Neural cell (in vitro differentiated cells): ENCODE results near the gene NUP107. TPM values are rescaled to one million over a fixed set of nuclear protein-coding genes. Genes with fewer than 3 reads are reported as not detected.

ENCODE experiments used
- H2AFZ ChIP-seq: fragments of 200-600, 300-800 bp; sonication (generic), shearing (Covaris generic); 2 replicates; pipeline ENCODE4 v1.6.0; 2014; ENCODE audit warnings: low read depth, mild to moderate bottlenecking, antibody characterized with exemption, low read length, moderate library complexity
- H3F3A ChIP-seq: fragments of 200-600 bp; shearing (Covaris generic); 2 replicates; pipeline ENCODE4 v1.6.1; 2016; ENCODE audit warnings: mild to moderate bottlenecking, moderate library complexity, mixed read lengths, antibody characterized with exemption, low read length; ENCODE audit not compliant: insufficient read depth, poor library complexity, severe bottlenecking
- H3K27ac ChIP-seq: fragments of 200-600, 300-800 bp; sonication (generic), shearing (Covaris generic); 2 replicates; pipeline ENCODE4 v1.5.1; 2014; ENCODE audit warnings: mild to moderate bottlenecking, low read length, moderate library complexity
- H3K27me3 ChIP-seq: fragments of 300-800, 200-600 bp; sonication (generic), shearing (Covaris generic); 2 replicates; pipeline ENCODE4 v1.6.0; 2014; ENCODE audit warnings: mild to moderate bottlenecking, low read depth, low read length, moderate library complexity; ENCODE audit not compliant: insufficient read depth
- H3K36me3 ChIP-seq: fragments of 300-800, 200-600 bp; sonication (generic), shearing (Covaris generic); 2 replicates; pipeline ENCODE4 v1.5.1; 2014; ENCODE audit warnings: mild to moderate bottlenecking, antibody characterized with exemption, low read length, moderate library complexity; ENCODE audit not compliant: insufficient read depth
- H3K4me2 ChIP-seq: fragments of 300-800, 200-600 bp; sonication (generic), shearing (Covaris generic); 2 replicates; pipeline ENCODE4 v1.6.0; 2014; ENCODE audit warnings: mild to moderate bottlenecking, low read length
- H3K4me3 ChIP-seq: fragments of 300-800, 200-600 bp; sonication (generic), shearing (Covaris generic); 2 replicates; pipeline ENCODE4 v1.5.1; 2014; ENCODE audit warnings: mild to moderate bottlenecking, low read length, moderate library complexity
- H3K79me2 ChIP-seq: fragments of 200-600 bp; shearing (Covaris generic); replicated peaks from 2 replicates; pipeline ENCODE4 v1.6.0; 2014; ENCODE audit warnings: mild to moderate bottlenecking, low read length, moderate library complexity; ENCODE audit not compliant: insufficient read depth
- H3K9ac ChIP-seq: fragments of 300-800, 200-600 bp; sonication (generic), shearing (Covaris generic); 2 replicates; pipeline ENCODE4 v1.6.1; 2016; ENCODE audit warnings: mild to moderate bottlenecking, low read length, mixed read lengths
- H3K9me2 ChIP-seq: fragments of 200-600 bp; shearing (Covaris generic); 2 replicates; pipeline ENCODE4 v1.6.1; 2016; ENCODE audit warnings: mild to moderate bottlenecking, low read length, mixed read lengths; ENCODE audit not compliant: insufficient read depth
- H3K9me3 ChIP-seq: fragments of 200-600, 300-800 bp; sonication (generic), shearing (Covaris generic); 2 replicates; pipeline ENCODE4 v1.6.1; 2016; ENCODE audit warnings: mild to moderate bottlenecking, mixed run types, low read length, moderate library complexity, mixed read lengths
- H4K20me1 ChIP-seq: fragments of 200-600 bp; shearing (Covaris generic); 2 replicates; pipeline ENCODE4 v1.6.1; 2016; ENCODE audit warnings: mild to moderate bottlenecking, mixed run types; ENCODE audit not compliant: insufficient read depth
- EP300 ChIP-seq: fragments of 450-650 bp; conservative IDR thresholded peaks from 2 replicates; pipeline ENCODE4 v1.6.1; 2014; ENCODE audit warnings: antibody characterized with exemption, mild to moderate bottlenecking, moderate library complexity; ENCODE audit not compliant: poor library complexity, severe bottlenecking
- EZH2 ChIP-seq: fragments of 200-600, 300-800 bp; shearing (Covaris generic), sonication (generic); IDR thresholded peaks from 2 replicates; pipeline ENCODE4 v1.6.1; 2014; ENCODE audit warnings: antibody characterized with exemption, low read length, borderline replicate concordance, mild to moderate bottlenecking; ENCODE audit not compliant: insufficient read depth, poor library complexity, severe bottlenecking
- MXI1 ChIP-seq: fragments of 450-650 bp; conservative IDR thresholded peaks from 2 replicates; pipeline ENCODE4 v1.6.1; 2014; ENCODE audit warnings: antibody characterized with exemption, mild to moderate bottlenecking; ENCODE audit not compliant: poor library complexity, severe bottlenecking
- POLR2AphosphoS5 ChIP-seq: IDR thresholded peaks from 2 replicates; pipeline ENCODE4 v1.6.1; 2012
- RAD21 ChIP-seq: fragments of 450-650 bp; conservative IDR thresholded peaks from 2 replicates; pipeline ENCODE4 v1.6.1; 2014; ENCODE audit warnings: antibody characterized with exemption, mild to moderate bottlenecking, moderate library complexity
- SMC3 ChIP-seq: fragments of 450-650 bp; conservative IDR thresholded peaks from 2 replicates; pipeline ENCODE4 v1.6.1; 2014; ENCODE audit warnings: antibody characterized with exemption, mild to moderate bottlenecking, moderate library complexity; ENCODE audit not compliant: poor library complexity
- TAF1 ChIP-seq: IDR thresholded peaks from 2 replicates; pipeline ENCODE4 v1.6.1; 2012; ENCODE audit warnings: low read depth
- polyA plus RNA-seq: library from polyadenylated mRNA; depleted of rRNA; stranded (reverse); fragments of >200 nt; gene quantifications from 2 replicates; pipeline ENCODE4 v1.2.3, GENCODE V29; 2014
- TF ChIP-seq, protein P1 (sequence below): IDR thresholded peaks from 2 replicates; pipeline ENCODE4 v1.6.1; 2012; ENCODE audit warnings: borderline replicate concordance
- TF ChIP-seq, protein P2 (sequence below): fragments of 450-650 bp; IDR thresholded peaks from 2 replicates; pipeline ENCODE4 v1.5.1; 2014; ENCODE audit warnings: antibody characterized with exemption, mild to moderate bottlenecking, moderate library complexity; ENCODE audit not compliant: poor library complexity, severe bottlenecking

NUP107 gene
- polyA plus RNA-seq, 1 donor from 2014 or later: 64.1 TPM

DNA sequence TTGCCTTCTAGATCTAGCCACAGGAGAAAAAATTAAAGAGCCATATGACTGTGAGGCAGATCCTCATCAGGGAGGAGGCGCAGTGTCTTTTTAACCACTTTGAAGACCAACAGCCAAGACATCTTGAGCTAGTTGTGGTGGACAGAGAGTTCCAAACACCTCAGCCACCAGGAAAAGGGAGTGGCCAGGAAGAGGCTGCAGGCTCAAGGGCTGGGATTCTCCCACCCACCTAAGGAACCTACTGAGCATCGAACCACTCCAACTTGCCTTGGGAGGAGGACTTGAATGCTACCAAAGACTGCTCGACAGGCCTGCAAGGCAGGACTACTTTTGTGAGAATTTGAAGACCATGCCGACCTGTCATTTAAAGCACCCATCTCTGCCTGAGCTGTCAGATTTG is 106.7 kb downstream of the NUP107 start:
- Histone ChIP-seq H4K20me1 (no peaks in the 10 kb centered on the region), H2AFZ (no peak overlapping the region), H3K9ac (no peak overlapping the region), H3K27me3 (no peaks in the 10 kb centered on the region), H3K4me2 (no peak overlapping the region), H3K9me2 (no peaks in the 10 kb centered on the region), H3K4me3 (no peak overlapping the region), H3F3A (no peaks in the 10 kb centered on the region), H3K27ac (no peak overlapping the region), H3K79me2 (no peaks in the 10 kb centered on the region), H3K36me3 (no peaks in the 10 kb centered on the region), H3K9me3 (no peaks in the 10 kb centered on the region)
- TF ChIP-seq, protein P1, sequence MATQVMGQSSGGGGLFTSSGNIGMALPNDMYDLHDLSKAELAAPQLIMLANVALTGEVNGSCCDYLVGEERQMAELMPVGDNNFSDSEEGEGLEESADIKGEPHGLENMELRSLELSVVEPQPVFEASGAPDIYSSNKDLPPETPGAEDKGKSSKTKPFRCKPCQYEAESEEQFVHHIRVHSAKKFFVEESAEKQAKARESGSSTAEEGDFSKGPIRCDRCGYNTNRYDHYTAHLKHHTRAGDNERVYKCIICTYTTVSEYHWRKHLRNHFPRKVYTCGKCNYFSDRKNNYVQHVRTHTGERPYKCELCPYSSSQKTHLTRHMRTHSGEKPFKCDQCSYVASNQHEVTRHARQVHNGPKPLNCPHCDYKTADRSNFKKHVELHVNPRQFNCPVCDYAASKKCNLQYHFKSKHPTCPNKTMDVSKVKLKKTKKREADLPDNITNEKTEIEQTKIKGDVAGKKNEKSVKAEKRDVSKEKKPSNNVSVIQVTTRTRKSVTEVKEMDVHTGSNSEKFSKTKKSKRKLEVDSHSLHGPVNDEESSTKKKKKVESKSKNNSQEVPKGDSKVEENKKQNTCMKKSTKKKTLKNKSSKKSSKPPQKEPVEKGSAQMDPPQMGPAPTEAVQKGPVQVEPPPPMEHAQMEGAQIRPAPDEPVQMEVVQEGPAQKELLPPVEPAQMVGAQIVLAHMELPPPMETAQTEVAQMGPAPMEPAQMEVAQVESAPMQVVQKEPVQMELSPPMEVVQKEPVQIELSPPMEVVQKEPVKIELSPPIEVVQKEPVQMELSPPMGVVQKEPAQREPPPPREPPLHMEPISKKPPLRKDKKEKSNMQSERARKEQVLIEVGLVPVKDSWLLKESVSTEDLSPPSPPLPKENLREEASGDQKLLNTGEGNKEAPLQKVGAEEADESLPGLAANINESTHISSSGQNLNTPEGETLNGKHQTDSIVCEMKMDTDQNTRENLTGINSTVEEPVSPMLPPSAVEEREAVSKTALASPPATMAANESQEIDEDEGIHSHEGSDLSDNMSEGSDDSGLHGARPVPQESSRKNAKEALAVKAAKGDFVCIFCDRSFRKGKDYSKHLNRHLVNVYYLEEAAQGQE: no peak

DNA sequence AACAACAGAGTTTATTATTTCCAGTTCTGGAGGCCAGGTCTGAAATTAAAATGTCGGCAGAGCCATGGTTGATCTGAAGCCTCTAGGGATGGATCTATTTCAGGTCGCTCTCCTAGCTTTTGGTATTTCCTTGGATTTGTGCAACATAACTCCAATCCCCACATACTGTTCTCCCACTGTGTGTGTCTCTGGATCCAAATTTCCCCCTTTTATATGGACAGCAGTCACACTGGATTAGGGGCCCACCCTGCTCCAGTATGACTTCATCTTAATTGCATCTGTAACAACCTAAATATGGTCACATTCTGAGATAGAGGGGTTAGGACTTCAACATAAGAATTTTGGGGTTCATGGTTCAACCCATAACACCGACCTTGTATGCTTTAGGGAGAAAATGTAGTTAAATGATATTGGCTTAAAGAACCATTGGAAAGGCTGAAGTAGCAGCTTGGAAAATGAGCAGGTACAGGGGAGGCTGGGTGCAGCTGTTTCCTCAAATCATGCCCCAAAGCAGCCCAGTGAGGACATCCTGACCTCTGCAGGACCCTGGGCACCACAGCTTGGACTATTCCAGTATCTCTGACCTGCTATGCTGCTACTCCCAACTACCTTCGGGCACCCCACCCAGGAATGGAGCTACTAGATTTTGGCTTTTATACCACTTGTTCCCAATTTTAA is 107.3 kb downstream of the NUP107 start:
- Histone ChIP-seq H3F3A (no peaks in the 10 kb centered on the region), H3K4me2 (no peak overlapping the region), H3K27me3 (no peaks in the 10 kb centered on the region), H3K9me3 (no peaks in the 10 kb centered on the region), H3K4me3 (no peak overlapping the region), H3K9me2 (no peaks in the 10 kb centered on the region), H3K36me3 (no peaks in the 10 kb centered on the region), H3K79me2 (no peaks in the 10 kb centered on the region), H3K27ac (no peak overlapping the region), H2AFZ (no peak overlapping the region), H3K9ac (no peak overlapping the region), H4K20me1 (no peaks in the 10 kb centered on the region)
- no peak for TF ChIP-seq EZH2
- TF ChIP-seq MXI1: no peak
- TF ChIP-seq, protein P2, sequence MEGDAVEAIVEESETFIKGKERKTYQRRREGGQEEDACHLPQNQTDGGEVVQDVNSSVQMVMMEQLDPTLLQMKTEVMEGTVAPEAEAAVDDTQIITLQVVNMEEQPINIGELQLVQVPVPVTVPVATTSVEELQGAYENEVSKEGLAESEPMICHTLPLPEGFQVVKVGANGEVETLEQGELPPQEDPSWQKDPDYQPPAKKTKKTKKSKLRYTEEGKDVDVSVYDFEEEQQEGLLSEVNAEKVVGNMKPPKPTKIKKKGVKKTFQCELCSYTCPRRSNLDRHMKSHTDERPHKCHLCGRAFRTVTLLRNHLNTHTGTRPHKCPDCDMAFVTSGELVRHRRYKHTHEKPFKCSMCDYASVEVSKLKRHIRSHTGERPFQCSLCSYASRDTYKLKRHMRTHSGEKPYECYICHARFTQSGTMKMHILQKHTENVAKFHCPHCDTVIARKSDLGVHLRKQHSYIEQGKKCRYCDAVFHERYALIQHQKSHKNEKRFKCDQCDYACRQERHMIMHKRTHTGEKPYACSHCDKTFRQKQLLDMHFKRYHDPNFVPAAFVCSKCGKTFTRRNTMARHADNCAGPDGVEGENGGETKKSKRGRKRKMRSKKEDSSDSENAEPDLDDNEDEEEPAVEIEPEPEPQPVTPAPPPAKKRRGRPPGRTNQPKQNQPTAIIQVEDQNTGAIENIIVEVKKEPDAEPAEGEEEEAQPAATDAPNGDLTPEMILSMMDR: no peak

DNA sequence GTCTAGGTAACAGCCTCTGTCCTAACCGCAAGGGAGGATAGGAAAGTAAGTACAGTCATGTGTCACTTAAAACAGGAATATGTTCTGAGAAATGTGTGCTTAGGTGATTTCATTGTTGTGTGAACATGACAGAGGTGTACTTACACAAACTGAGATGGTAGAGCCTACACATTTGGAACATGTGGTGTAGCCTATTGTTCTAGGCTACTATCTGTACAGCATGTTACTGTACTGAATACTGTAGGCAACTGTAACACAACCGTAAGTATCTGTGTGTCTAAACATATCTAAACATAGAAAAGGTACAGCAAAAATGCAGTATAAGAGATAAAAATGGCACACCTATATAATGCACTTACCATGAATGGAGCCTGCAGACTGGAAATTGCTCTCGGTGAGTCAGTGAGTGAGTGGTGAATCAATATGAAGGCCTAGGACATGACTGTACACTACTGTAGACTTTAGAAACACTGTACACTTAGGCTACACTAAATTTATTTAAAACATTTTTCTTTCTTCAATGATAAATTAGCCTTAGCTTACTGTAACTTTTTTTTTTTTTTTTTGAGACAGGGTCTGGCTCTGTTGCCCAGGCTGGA is 108.0 kb downstream of the NUP107 start:
- H2AFZ ChIP-seq: no peak overlapping the region
- H3K4me2 ChIP-seq: no peak overlapping the region
- no peaks in the 10 kb centered on the region for H3F3A ChIP-seq
- H3K27me3 ChIP-seq: no peaks in the 10 kb centered on the region
- H4K20me1 ChIP-seq: no peaks in the 10 kb centered on the region
- H3K79me2 ChIP-seq: no peaks in the 10 kb centered on the region
- H3K36me3 ChIP-seq: no peaks in the 10 kb centered on the region
- TF ChIP-seq, protein P1: no peak
- TF ChIP-seq SMC3 (no peak), MXI1 (no peak), POLR2AphosphoS5 (no peak), EZH2 (no peak), EP300 (no peak), TAF1 (no peak), RAD21 (no peak)
- TF ChIP-seq, protein P2: no peak
- H3K9ac ChIP-seq: no peak overlapping the region
- H3K9me2 ChIP-seq: no peaks in the 10 kb centered on the region
- H3K27ac ChIP-seq: no peak overlapping the region
- no peak overlapping the region for H3K4me3 ChIP-seq
- no peaks in the 10 kb centered on the region for H3K9me3 ChIP-seq
